ENCODE measurements around the gene MACROH2A1.

GRCh38 chr5:135339189-135339588, 59.8 kb downstream of the MACROH2A1 start:
- no peak for TF ChIP-seq POLR2A (IDR thresholded peaks at IDR 0.05)
- TF ChIP-seq CTCF (IDR thresholded peaks at IDR 0.05) = no peak
